GM12878 (cell line): ENCODE measurements around the gene AGBL1. TPM values are rescaled to one million over a fixed set of nuclear protein-coding genes. Genes with fewer than 3 reads are reported as not detected.

Experiments
- ATAC-seq: fragments of 200-7000 bp; cut with Tn5 transposase; 3 replicates; pipeline ENCODE4 v1.9.1; 2020; ENCODE audit warnings: mild to moderate bottlenecking, moderate library complexity
- BruUV-seq: library from RNA; stranded (reverse); fragments of 400-500 nt; replicated peaks from 2 replicates; lab custom pipeline; 2021; lab: Mats Ljungman, UMichigan
- CTCF ChIA-PET: fragments of 300-600 bp; sonication (Branson Sonifier 250); formaldehyde crosslinking; extraction: SDS; loops from one replicate; lab custom pipeline; 2021; ENCODE audit warnings: inconsistent platforms; lab: Yijun Ruan, JAX
- POLR2A ChIA-PET: fragments of 350-600 bp; formaldehyde crosslinking; extraction: SDS; loops from one replicate; lab custom pipeline; 2021; ENCODE audit warnings: inconsistent platforms; lab: Charles Lee
- RAD21 ChIA-PET: fragments of 300-600 bp; sonication (Branson Sonifier 250); formaldehyde crosslinking; loops from one replicate; lab custom pipeline; 2023; ENCODE audit warnings: antibody characterized with exemption; ENCODE audit not compliant: unreplicated experiment; lab: Charles Lee
- SMC1A ChIA-PET: fragments of 300-600 bp; sonication (Branson Sonifier 250); formaldehyde crosslinking; loops from one replicate; lab custom pipeline; 2023; ENCODE audit not compliant: unreplicated experiment, uncharacterized antibody; lab: Charles Lee
- DNase-seq: peaks from one replicate; pipeline ENCODE4 v3.0.0-alpha.2; 2011; ENCODE audit warnings: low read depth, low spot score
- FAIRE-seq: peaks from 3 replicates; lab custom pipeline; 2011; peaks lifted over from hg19 to GRCh38; lab: Jason Lieb, UNC
- H2AFZ ChIP-seq: 2 replicates; pipeline ENCODE4 v1.6.0; 2011; ENCODE audit warnings: low read depth, low read length, control low read depth; ENCODE audit not compliant: control insufficient read depth
- H3K27ac ChIP-seq: 2 replicates; pipeline ENCODE4 v1.5.1; 2011; ENCODE audit warnings: control low read depth; ENCODE audit not compliant: control insufficient read depth, insufficient read depth
- H3K27me3 ChIP-seq, 2 experiments: replicated peaks in 1 of 2; 2 replicates each; pipeline versions ENCODE4 v1.6.0 to v1.6.1; 2011; ENCODE audit warnings: low read length in 1 of 2; ENCODE audit not compliant: control insufficient read depth in 2 of 2, insufficient read depth in 2 of 2
- H3K36me3 ChIP-seq, 2 experiments: 2 replicates each; pipeline ENCODE4 v1.5.1; 2011; ENCODE audit warnings: low read length in 1 of 2; ENCODE audit not compliant: control insufficient read depth in 2 of 2, insufficient read depth in 2 of 2
- H3K4me1 ChIP-seq: 2 replicates; pipeline ENCODE4 v1.6.1; 2011; ENCODE audit warnings: mild to moderate bottlenecking, low read length, moderate library complexity, mixed read lengths; ENCODE audit not compliant: control insufficient read depth, insufficient read depth
- H3K4me2 ChIP-seq: 2 replicates; pipeline ENCODE4 v1.6.0; 2011; ENCODE audit warnings: control low read depth; ENCODE audit not compliant: control insufficient read depth, insufficient read depth
- H3K4me3 ChIP-seq: fragments of 200-600 bp; sonication (generic); 2 replicates; pipeline ENCODE4 v1.5.1; 2016
- H3K79me2 ChIP-seq: 2 replicates; pipeline ENCODE4 v1.6.0; 2011; ENCODE audit warnings: low read length; ENCODE audit not compliant: control insufficient read depth, insufficient read depth
- H3K9ac ChIP-seq: 2 replicates; pipeline ENCODE4 v1.8.0; 2011; ENCODE audit warnings: low read length, control low read depth, mixed read lengths; ENCODE audit not compliant: control insufficient read depth, insufficient read depth
- H3K9me3 ChIP-seq: replicated peaks from 3 replicates; pipeline ENCODE4 v1.5.1; 2011; ENCODE audit warnings: mild to moderate bottlenecking, low read length; ENCODE audit not compliant: control insufficient read depth, insufficient read depth
- H4K20me1 ChIP-seq: 2 replicates; pipeline ENCODE4 v1.6.0; 2011; ENCODE audit not compliant: control insufficient read depth, insufficient read depth
- BCL3 ChIP-seq: IDR thresholded peaks from 2 replicates; pipeline ENCODE4 v1.6.1; 2011; ENCODE audit warnings: borderline replicate concordance, low read depth, mild to moderate bottlenecking, moderate library complexity, low read length; ENCODE audit not compliant: insufficient read depth, poor library complexity, severe bottlenecking
- CEBPZ ChIP-seq: fragments of 150-350 bp; IDR thresholded peaks from 2 replicates; pipeline ENCODE4 v1.6.1; 2016; ENCODE audit warnings: low read depth, low read length
- CTCF ChIP-seq, 3 experiments: IDR thresholded peaks in 2 of 3; conservative IDR thresholded peaks in 1 of 3; 2 replicates each; pipeline ENCODE4 v1.5.1; 2011; ENCODE audit warnings: low read depth in 3 of 3, low read length in 3 of 3, mild to moderate bottlenecking in 3 of 3, control low read depth in 2 of 3, moderate library complexity in 2 of 3, inconsistent platforms in 1 of 3, mixed read lengths in 1 of 3; ENCODE audit not compliant: control insufficient read depth in 2 of 3, insufficient read depth in 1 of 3; ENCODE audit errors: extremely low read depth in 1 of 3
- EP300 ChIP-seq, 2 experiments: fragments of 150-350 bp in 1 of 2; IDR thresholded peaks; 2 replicates each; pipeline ENCODE4 v1.6.1; 2011 to 2012; ENCODE audit warnings: low read depth in 2 of 2, low read length in 2 of 2, borderline replicate concordance in 1 of 2, improper control_type of control experiment in 1 of 2, inconsistent platforms in 1 of 2; ENCODE audit not compliant: control insufficient read depth in 1 of 2
- IRF4 ChIP-seq: IDR thresholded peaks from 2 replicates; pipeline ENCODE4 v1.6.1; 2011; ENCODE audit warnings: low read depth, low read length
- KDM1A ChIP-seq: fragments of 200-600 bp; sonication (generic); IDR thresholded peaks from 2 replicates; pipeline ENCODE4 v1.6.1; 2016; ENCODE audit warnings: borderline replicate concordance
- MYC ChIP-seq: IDR thresholded peaks from 2 replicates; pipeline ENCODE4 v1.6.1; 2011; ENCODE audit warnings: mild to moderate bottlenecking, low read length, moderate library complexity, inconsistent platforms; ENCODE audit not compliant: insufficient read depth, insufficient replicate concordance, insufficient read length, severe bottlenecking
- PRDM15 ChIP-seq: fragments of 450-650 bp; formaldehyde crosslinking; IDR thresholded peaks from 2 replicates; pipeline ENCODE4 v1.4.0; 2020; ENCODE audit warnings: mild to moderate bottlenecking, moderate library complexity
- SMAD5 ChIP-seq: IDR thresholded peaks from 2 replicates; pipeline ENCODE4 v1.6.1; 2016; ENCODE audit warnings: antibody characterized with exemption, low read depth
- SREBF2 ChIP-seq: IDR thresholded peaks from 2 replicates; pipeline ENCODE4 v1.6.1; 2012; ENCODE audit warnings: mild to moderate bottlenecking, low read length
- TAF1 ChIP-seq: IDR thresholded peaks from 2 replicates; pipeline ENCODE4 v1.6.1; 2011; ENCODE audit warnings: mild to moderate bottlenecking, low read depth, low read length, borderline replicate concordance
- YY1 ChIP-seq: IDR thresholded peaks from 2 replicates; pipeline ENCODE4 v1.6.1; 2011; ENCODE audit warnings: low read depth, mild to moderate bottlenecking, low read length
- ZZZ3 ChIP-seq: IDR thresholded peaks from 2 replicates; pipeline ENCODE4 v1.6.1; 2011; ENCODE audit warnings: low read depth; ENCODE audit not compliant: control insufficient read depth, insufficient read length
- WGBS: methylation state at CpG from one replicate; pipeline ENCODE4 v1.1.6; 2016; ENCODE audit warnings: low lambda C conversion rate; ENCODE audit not compliant: insufficient replicate concordance, insufficient coverage; ENCODE audit errors: missing lambda C conversion rate; 5-methylcytosine and 5-hydroxymethylcytosine counted together
- in situ Hi-C: fragments of 300-500 bp; cut with MboI; formaldehyde crosslinking; loops from 9 replicates; pipeline ENCODE4 v1.14.3; 2018; ENCODE audit warnings: mixed read lengths
- intact Hi-C: fragments of 100-400 bp; cut with micrococcal nuclease; formaldehyde crosslinking; loops from one replicate; pipeline ENCODE4 v1.14.2; 2022; ENCODE audit not compliant: unreplicated experiment
- polyA plus RNA-seq, 11 experiments: library from polyadenylated mRNA; depleted of rRNA in 4 of 11; unstranded in 6 of 11; stranded (reverse) in 5 of 11; fragments of >200 nt; fragmentation: Nextera tagmentation in 4 of 11; fragmentation: Illumina TruSeq in 1 of 11; extraction: Ambion mirVana in 4 of 11; extraction: Trizol in 1 of 11; gene quantifications; 1 replicate in 1 of 11; 2 replicates in 10 of 11; pipeline versions ENCODE4 v1.2.1 to v1.2.3, GENCODE V29; 2011 to 2016; ENCODE audit warnings: inconsistent platforms in 2 of 11, missing spikeins in 2 of 11, low read depth in 1 of 11
- total RNA-seq, 4 experiments: library from RNA; depleted of rRNA in 3 of 4; stranded (reverse); fragments of >200 nt in 3 of 4; fragmentation: Illumina TruSeq in 1 of 4; extraction: Trizol in 1 of 4; gene quantifications; 2 replicates each; pipeline versions ENCODE4 v1.2.1 to v1.2.3, GENCODE V29; 2013 to 2021

Gene AGBL1
- total and polyA plus RNA-seq, 10 of the 15 experiments (the other 5 are each of a cell fraction or from before 2014, with no cell fraction given): not detected

GRCh38 chr15:86870846-86871245 is 791.2 kb downstream of the AGBL1 start:
- Histone ChIP-seq H2AFZ (no peak overlapping the region), H3K4me3 (no peak overlapping the region), H3K79me2 (no peaks in the 10 kb centered on the region), H3K9ac (no peak overlapping the region), H3K4me1 (no peaks in the 10 kb centered on the region), H4K20me1 (no peaks in the 10 kb centered on the region), H3K9me3 (no peaks in the 10 kb centered on the region), H3K27ac (no peak overlapping the region), H3K27me3 (no peaks in the 10 kb centered on the region), H3K4me2 (no peak overlapping the region), H3K36me3 (no peaks in the 10 kb centered on the region)
- DNase-seq: no peak
- ChIA-PET SMC1A (no interaction called here), RAD21 (no interaction called here), CTCF (no interaction called here), POLR2A (no interaction called here)
- WGBS: 26% methylated on average over 3 of the region's 3 CpGs
- no TSS peak for BruUV-seq
- no peak for FAIRE-seq
- intact Hi-C loops (no loop called here), in situ Hi-C loops (no loop called here)
- ATAC-seq: no peak
- TF ChIP-seq MYC (no peak), SREBF2 (no peak), TAF1 (no peak), ZZZ3 (no peak), PRDM15 (CRISPR knock-in tag) (no peak), KDM1A (no peak), CEBPZ (no peak), EP300 (IDR thresholded peaks at IDR 0.05; ENCODE audit: borderline replicate concordance in 1 of 2, control insufficient read depth in 1 of 2, low read depth in 2 of 2, low read length in 2 of 2) (no peak), SMAD5 (no peak), YY1 (no peak), IRF4 (no peak), CTCF (IDR thresholded peaks at IDR 0.05 in 2 of 3, conservative IDR thresholded peaks at IDR 0.05 in 1 of 3; ENCODE audit: control insufficient read depth in 2 of 3, extremely low read depth in 1 of 3, insufficient read depth in 1 of 3, low read depth in 3 of 3, low read length in 3 of 3) (no peak), BCL3 (no peak)
